ENCODE results near the gene GON7.

The GON7 gene

DNA sequence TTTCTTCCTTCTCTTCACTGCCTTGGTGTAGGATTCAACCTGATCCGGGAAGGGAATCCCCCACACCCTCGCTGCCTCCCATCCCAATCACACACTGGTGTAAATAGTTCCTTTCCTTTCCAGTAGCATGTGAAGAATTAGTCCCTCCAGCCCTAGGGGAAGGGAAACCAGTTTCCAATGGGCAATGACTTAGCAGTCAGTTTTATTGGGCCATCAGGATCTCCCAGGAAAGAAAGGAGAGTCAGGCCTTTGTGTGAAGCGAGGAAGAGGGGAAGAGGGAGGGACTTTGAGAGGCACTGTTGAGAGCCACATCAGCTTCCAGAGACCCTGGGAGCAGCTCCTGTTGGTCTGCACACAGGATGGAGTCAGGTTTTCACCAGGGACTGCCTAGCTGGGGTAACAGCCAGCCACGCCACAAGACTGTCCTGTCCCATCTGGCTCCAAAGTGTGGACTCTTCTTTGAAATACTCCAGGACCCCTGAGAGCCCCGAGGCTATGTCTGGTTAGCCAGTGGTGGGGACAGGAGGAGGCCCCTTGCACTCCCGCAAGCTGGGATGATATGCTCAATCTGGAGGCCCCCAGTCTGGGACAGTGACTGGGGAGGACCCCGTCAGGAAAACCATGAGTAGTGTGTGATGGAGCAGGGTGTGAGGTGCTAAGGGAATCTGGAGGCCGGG lies 50.0 kb downstream of the GON7 start:
- DNase-seq, result no peak

DNA sequence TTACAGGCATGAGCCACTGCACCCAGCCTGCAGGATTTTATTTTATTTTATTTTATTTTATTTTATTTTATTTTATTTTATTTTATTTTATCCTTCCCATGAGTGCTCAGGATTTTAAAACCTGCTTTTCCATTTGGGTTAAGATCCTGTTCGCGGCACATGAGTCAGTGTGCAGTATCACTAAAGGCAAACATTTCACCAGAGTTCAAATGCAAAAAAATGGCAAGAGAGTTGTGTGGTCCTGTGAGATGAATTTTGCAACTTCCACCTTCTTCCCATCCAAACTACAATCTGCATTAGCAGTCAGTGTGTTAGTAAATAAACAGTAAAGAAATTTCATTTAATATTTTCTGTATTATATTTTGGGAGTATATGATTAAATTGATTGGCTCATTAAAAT lies 51.2 kb downstream of the GON7 start:
- DNase-seq, result no peak

DNA sequence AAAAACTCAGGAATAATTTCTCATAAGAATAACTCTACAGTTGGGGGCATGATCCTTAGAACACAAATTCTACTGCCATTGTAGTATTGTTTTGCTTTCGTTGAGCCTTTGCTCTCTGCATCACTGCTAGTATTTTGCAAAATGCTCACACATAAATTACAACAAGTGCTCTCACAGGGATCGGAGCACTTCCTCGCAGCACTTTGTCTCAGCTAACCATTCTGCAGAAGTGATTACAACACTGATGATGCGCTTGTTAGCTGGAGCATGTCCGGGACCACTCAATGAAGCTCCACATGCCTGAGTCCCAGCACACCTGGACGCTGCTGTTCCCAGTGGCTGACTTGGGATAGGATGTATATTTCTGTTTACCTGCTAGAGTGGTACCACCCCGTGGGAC lies 53.7 kb downstream of the GON7 start:
- no peak for DNase-seq

Measured in NCI-H446 (cell line).